ENCODE data around the gene IQCH.

DNA sequence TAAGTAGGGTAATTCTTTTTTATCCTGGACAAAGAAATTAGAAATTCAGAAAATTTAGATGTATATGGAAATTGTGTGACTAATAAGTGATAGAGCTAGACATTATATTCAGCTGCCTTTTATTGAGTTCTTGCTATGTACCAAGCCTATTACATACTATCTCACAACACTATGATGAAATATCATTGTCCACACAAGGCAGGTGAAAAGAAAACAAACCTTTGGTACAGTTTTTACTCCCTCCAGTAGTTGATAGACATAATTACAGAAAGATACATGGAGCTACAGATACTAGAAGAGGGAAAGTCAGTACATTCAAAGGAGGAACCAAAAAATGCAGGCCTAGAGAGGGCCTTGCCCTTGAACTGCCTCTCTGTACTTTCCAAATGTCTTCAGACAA lies 4.8 kb downstream of the IQCH start:
- TF ChIP-seq POLR2AphosphoS5 (IDR thresholded peaks at IDR 0.05; ENCODE audit: low read depth, low read length) = no peak
- no peak for TF ChIP-seq POLR2A (IDR thresholded peaks at IDR 0.05; ENCODE audit: low read depth, low read length)
- no peak for TF ChIP-seq TAF1 (IDR thresholded peaks at IDR 0.05; ENCODE audit: borderline replicate concordance, low read depth, low read length)
